ENCODE data around the gene OPRL1.

Gene OPRL1

DNA sequence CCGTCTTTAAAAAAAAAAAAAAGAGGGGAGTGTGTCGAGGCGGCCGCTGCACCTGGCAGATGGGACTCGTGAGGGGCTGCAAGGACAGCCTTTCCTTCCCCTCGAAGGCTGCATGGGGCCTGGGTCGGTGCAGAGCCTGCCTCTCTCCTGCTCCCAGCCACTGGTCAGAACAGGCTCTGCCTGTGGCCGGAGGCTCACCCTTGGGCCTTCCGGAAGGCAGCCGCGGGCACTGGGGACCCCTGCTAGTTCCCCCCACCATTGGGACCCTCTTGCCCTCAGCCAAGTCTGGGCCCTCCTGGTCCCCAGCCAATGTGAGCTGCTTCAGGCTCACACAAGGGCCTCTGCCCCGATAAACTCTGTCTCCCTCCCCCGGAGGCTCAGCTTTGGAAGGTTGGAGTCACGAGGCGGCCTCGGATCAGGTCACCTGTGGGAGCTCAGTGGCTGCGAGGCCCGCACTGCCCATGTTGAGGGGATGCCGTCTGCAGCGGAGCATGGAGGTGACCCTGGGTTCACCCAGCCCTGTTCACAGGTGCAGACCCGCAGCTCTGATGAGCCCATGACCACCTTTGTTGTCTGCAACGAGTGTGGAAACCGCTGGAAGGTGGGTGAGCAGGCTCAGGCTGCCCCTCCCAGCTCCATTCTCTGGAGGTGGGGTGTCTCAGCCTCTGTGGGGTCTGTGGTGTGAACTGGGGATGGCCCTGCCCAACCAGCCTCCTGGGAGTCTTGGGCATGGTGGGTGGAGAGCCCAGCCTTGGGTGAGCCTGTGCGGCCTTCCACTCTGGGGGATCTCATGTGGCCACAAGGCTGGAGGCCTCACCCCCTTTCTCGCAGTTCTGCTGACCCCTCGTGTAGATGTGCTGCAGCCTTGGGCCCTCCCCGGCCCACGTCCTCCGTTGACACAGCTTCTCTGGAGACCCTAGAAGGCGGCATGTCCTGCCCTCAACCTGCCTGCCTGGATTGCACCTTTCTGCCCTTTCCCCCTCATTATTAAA, 8.2 kb upstream of the OPRL1 start:
- Histone ChIP-seq H3K27ac (ENCODE audit: low read length) (no peak overlapping the region), H3K4me1 (ENCODE audit: control insufficient read depth, low read depth, low read length) (no peaks in the 10 kb centered on the region), H3K9ac (ENCODE audit: low read length) (no peak overlapping the region), H3K27me3 (ENCODE audit: control insufficient read depth, insufficient read depth, low read length) (no peaks in the 10 kb centered on the region), H3K9me3 (ENCODE audit: control insufficient read depth, low read depth, low read length) (no peaks in the 10 kb centered on the region), H3K4me3 (ENCODE audit: low read length) (no peak overlapping the region), H3K36me3 (ENCODE audit: control insufficient read depth, low read depth, low read length) (no peaks in the 10 kb centered on the region)

DNA sequence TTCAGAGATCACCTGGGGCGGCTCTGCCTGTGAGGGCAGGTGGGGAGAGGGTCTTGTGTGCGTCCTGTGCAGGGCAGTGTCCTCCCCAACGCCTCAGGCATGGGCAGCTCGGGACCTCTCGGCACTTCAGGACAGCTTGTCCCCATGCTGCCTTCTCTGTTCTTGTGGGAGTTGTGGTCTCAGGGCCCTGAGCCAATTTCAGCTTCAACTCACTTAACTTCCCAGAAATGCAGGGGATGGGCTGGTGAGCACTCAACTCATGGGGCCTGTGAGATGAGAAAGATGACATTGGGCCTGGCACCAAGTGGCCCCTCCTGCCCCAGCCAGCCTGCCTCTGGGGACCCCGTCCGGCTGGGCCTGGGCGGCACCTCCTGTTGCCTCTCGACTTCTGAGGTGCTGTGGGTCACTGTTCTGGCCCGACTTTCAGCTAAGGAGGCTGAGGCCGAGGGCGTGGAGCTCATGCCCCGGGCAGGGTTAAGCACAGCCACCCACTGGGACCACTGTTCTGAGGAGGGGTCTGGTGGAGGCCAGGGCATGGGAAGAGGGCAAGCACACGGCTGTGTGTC, 7.3 kb upstream of the OPRL1 start:
- H3K4me1 ChIP-seq (ENCODE audit: control insufficient read depth, low read depth, low read length), result no peaks in the 10 kb centered on the region
- no peak overlapping the region for H3K9ac ChIP-seq (ENCODE audit: low read length)
- H3K4me3 ChIP-seq (ENCODE audit: low read length), result no peak overlapping the region
- H3K36me3 ChIP-seq (ENCODE audit: control insufficient read depth, low read depth, low read length), result no peaks in the 10 kb centered on the region
- H3K27me3 ChIP-seq (ENCODE audit: control insufficient read depth, insufficient read depth, low read length), result no peaks in the 10 kb centered on the region
- no peaks in the 10 kb centered on the region for H3K9me3 ChIP-seq (ENCODE audit: control insufficient read depth, low read depth, low read length)
- no peak overlapping the region for H3K27ac ChIP-seq (ENCODE audit: low read length)

DNA sequence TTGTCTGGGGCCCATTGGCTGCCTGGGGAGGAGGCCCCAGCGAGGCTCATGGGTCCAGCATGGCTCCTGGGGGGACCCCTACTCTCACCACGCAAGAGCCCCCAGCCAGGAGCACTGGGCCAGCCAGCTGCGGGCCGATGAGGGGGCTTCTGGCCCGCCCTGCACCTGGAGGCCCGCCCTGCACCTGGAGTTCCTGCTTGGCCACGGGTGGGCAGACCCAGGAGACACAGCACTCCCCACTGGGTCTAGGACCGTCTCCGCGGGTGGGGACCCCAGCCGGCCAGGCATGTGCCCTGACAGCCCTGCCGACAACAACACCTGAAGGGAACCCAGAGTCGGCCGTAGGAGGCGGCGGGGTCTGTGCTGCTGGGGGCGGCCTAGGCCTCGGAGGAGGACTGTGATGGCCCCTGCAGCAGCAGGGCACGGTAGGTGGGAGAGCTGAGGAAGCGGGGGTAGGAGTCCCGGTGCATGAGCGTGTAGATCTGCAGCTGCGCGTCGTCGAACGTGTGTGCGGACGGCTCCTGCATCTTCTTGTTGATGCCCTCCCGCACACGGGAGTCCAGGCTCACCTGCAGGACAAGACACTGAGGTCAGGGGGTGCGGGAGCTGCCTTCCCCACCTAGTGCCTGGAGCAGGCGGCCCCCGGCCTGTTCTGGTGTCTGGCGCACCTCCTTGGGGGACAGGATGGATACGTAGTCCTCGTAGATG, 6.3 kb upstream of the OPRL1 start:
- Histone ChIP-seq H3K27ac (ENCODE audit: low read length) (no peak overlapping the region), H3K9ac (ENCODE audit: low read length) (no peak overlapping the region), H3K4me3 (ENCODE audit: low read length) (no peak overlapping the region), H3K4me1 (ENCODE audit: control insufficient read depth, low read depth, low read length) (peaks cover 2% of the 10 kb centered on the region), H3K27me3 (ENCODE audit: control insufficient read depth, insufficient read depth, low read length) (no peaks in the 10 kb centered on the region), H3K36me3 (ENCODE audit: control insufficient read depth, low read depth, low read length) (no peaks in the 10 kb centered on the region), H3K9me3 (ENCODE audit: control insufficient read depth, low read depth, low read length) (no peaks in the 10 kb centered on the region)

DNA sequence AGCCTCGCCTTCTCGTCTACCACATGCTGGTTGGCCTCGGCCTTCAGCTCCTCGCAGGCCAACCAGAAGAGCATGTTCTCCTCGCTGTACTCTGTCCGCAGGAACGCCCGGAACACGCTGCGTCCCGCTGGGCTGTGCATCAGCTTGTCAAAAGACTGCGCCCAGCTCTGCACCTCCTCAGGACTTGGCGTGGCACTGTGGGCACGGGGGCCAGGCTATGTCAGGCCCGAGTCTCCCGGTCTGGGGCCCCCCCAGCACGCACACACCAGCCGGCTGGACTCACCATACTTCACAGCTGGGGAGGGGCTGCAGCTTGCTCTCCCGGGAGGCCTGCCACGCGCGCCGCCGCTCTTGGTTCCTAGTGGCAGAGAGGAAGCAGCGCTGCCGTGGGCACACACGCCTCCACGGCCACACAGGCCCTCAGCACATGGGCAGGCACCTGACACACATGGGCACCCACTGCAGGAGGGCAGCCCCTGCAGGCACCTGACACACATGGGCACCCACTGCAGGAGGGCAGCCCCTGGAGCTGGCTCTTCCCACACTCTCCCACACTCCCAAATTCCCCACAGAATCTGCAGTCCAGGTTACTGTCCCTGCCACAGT, 5.6 kb upstream of the OPRL1 start:
- Histone ChIP-seq H3K9me3 (ENCODE audit: control insufficient read depth, low read depth, low read length) (no peaks in the 10 kb centered on the region), H3K27ac (ENCODE audit: low read length) (no peak overlapping the region), H3K9ac (ENCODE audit: low read length) (no peak overlapping the region), H3K4me3 (ENCODE audit: low read length) (no peak overlapping the region), H3K27me3 (ENCODE audit: control insufficient read depth, insufficient read depth, low read length) (no peaks in the 10 kb centered on the region), H3K36me3 (ENCODE audit: control insufficient read depth, low read depth, low read length) (no peaks in the 10 kb centered on the region), H3K4me1 (ENCODE audit: control insufficient read depth, low read depth, low read length) (peaks cover 6% of the 10 kb centered on the region)

DNA sequence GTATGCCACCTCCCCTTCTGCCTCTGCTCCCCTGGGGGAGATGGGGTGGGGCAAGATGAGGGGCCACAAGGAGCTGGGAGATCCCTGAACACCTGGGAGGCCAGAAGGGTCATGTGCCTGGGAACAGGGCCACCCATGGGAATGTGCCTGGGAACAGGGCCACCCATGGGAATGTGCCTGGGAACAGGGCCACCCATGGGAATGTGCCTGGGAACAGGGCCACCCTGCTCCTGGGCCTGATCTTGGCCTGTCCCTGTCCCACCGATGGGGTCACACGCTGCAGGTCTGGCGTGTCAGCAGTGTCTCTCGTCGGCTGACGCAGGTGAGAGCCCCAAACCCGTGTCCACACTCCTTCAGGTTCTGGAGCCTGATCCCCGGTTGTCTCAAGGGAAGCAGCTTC, 4.9 kb upstream of the OPRL1 start:
- no peak overlapping the region for H3K9ac ChIP-seq (ENCODE audit: low read length)
- no peak overlapping the region for H3K4me3 ChIP-seq (ENCODE audit: low read length)
- H3K4me1 ChIP-seq (ENCODE audit: control insufficient read depth, low read depth, low read length), result peaks cover 6% of the 10 kb centered on the region
- H3K36me3 ChIP-seq (ENCODE audit: control insufficient read depth, low read depth, low read length), result no peaks in the 10 kb centered on the region
- no peaks in the 10 kb centered on the region for H3K9me3 ChIP-seq (ENCODE audit: control insufficient read depth, low read depth, low read length)
- peaks cover under 1% of the 10 kb centered on the region for H3K27me3 ChIP-seq (ENCODE audit: control insufficient read depth, insufficient read depth, low read length)
- no peak overlapping the region for H3K27ac ChIP-seq (ENCODE audit: low read length)

DNA sequence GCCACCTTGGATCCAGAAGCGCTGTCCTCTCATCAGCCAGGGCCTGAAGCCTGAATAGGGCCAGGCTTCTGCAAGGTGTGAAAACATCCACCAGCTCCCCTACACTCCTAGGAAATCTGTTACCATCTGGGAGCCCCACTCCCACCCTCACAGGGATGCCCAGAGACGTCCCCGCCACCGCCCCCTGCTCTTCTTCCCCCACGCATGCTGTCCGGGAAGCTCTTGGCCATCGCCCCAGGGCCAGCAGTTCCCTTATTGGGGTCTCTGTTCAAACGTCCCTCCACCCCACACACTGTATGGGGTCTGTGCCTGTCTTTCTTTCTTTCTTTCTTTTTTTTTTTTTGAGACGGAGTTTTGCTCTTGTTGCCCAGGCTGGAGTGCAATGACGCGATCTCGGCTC, 4.3 kb upstream of the OPRL1 start:
- H3K9me3 ChIP-seq (ENCODE audit: control insufficient read depth, low read depth, low read length), result no peaks in the 10 kb centered on the region
- no peak overlapping the region for H3K9ac ChIP-seq (ENCODE audit: low read length)
- H3K27ac ChIP-seq (ENCODE audit: low read length), result no peak overlapping the region
- no peaks in the 10 kb centered on the region for H3K36me3 ChIP-seq (ENCODE audit: control insufficient read depth, low read depth, low read length)
- no peak overlapping the region for H3K4me3 ChIP-seq (ENCODE audit: low read length)
- H3K27me3 ChIP-seq (ENCODE audit: control insufficient read depth, insufficient read depth, low read length), result peaks cover 6% of the 10 kb centered on the region
- H3K4me1 ChIP-seq (ENCODE audit: control insufficient read depth, low read depth, low read length), result peaks cover 6% of the 10 kb centered on the region

DNA sequence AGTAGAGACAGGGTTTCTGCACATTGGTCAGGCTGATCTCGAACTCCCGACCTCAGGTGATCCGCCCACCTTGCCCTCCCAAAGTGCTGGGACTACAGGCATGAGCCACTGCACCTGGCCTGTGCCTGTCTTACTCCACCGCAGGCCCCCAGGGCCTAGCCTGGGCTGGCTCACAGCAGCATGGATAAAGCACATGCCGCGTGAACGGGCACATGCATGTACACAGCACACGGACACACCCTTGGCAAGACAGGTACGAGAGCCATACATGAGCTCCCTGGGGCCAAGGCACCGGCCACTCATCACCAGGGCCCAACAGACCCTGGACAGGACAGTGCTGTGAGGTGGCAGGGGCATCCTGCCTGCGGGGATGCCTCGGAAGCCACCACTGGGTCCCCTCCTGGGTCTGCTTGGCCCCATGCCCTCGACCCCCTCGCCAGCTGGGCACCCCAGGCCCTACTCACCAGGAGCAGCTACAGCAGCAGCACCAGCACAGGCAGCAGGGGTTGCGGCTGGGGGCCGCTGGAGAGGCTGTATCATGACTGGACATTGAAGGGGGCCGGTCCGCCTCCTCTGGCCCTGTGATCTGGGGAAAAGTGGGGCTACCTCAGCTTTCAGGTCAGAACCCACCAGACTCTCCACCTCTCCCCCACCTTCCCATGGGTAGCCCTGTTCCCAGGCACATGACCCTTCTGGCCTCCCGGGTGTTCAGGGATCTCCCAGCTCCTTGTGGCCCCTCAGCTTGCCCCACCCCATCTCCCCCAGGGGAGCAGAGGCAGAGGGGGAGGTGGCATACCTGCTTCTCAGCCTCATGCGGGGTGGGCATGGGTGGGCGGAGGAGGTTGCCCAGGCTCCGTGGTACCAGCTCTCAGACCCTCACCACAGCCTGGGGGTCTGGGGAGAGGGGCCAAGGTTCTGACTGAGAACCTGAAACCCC, 3.6 kb upstream of the OPRL1 start:
- Histone ChIP-seq H3K27me3 (ENCODE audit: control insufficient read depth, insufficient read depth, low read length) (peaks cover 14% of the 10 kb centered on the region), H3K36me3 (ENCODE audit: control insufficient read depth, low read depth, low read length) (no peaks in the 10 kb centered on the region), H3K27ac (ENCODE audit: low read length) (no peak overlapping the region), H3K9me3 (ENCODE audit: control insufficient read depth, low read depth, low read length) (no peaks in the 10 kb centered on the region), H3K4me3 (ENCODE audit: low read length) (no peak overlapping the region), H3K4me1 (ENCODE audit: control insufficient read depth, low read depth, low read length) (peaks cover 6% of the 10 kb centered on the region), H3K9ac (ENCODE audit: low read length) (no peak overlapping the region)

DNA sequence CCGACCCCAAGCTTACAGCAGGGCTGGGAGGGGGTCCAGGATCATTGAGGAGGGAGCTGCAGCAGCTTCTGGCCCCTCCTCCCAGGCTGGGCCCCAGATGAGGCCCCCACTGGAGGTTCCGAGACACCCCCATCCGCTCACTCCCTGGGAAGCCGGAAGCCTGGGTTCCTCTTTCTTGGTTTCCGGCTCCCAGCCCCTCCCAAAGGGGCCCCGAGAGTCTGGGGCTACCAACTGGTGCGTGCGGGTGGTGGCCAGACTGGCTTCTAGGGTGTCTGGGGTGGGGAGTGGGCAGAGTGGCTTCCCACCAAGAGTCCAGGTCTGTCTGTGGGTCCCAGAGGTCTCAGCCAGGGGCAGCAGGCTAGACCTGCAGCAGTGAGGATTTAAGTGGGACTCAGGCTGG, 2.8 kb upstream of the OPRL1 start:
- peaks cover 22% of the 10 kb centered on the region for H3K27me3 ChIP-seq (ENCODE audit: control insufficient read depth, insufficient read depth, low read length)
- H3K4me3 ChIP-seq (ENCODE audit: low read length), result no peak overlapping the region
- H3K36me3 ChIP-seq (ENCODE audit: control insufficient read depth, low read depth, low read length), result no peaks in the 10 kb centered on the region
- no peaks in the 10 kb centered on the region for H3K9me3 ChIP-seq (ENCODE audit: control insufficient read depth, low read depth, low read length)
- no peak overlapping the region for H3K27ac ChIP-seq (ENCODE audit: low read length)
- H3K9ac ChIP-seq (ENCODE audit: low read length), result no peak overlapping the region
- H3K4me1 ChIP-seq (ENCODE audit: control insufficient read depth, low read depth, low read length), result peaks cover 6% of the 10 kb centered on the region

DNA sequence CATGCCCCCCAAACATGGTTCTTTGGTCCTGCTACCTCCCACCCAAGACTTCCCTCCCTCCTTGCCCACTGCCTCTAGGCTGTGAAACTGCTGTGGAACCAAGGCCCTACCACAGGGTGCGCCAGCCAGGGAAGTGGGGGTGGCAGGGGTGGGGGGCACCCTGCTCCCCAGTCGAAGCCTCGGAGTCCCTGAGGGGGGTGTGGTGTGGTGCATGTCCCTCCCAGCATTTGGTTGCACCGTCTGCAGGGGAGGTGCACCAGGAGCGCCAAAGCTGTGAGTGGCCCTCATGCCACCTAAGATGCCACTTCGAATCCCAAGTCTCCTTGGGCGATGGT, 2.4 kb upstream of the OPRL1 start:
- H3K9ac ChIP-seq (ENCODE audit: low read length), result no peak overlapping the region

DNA sequence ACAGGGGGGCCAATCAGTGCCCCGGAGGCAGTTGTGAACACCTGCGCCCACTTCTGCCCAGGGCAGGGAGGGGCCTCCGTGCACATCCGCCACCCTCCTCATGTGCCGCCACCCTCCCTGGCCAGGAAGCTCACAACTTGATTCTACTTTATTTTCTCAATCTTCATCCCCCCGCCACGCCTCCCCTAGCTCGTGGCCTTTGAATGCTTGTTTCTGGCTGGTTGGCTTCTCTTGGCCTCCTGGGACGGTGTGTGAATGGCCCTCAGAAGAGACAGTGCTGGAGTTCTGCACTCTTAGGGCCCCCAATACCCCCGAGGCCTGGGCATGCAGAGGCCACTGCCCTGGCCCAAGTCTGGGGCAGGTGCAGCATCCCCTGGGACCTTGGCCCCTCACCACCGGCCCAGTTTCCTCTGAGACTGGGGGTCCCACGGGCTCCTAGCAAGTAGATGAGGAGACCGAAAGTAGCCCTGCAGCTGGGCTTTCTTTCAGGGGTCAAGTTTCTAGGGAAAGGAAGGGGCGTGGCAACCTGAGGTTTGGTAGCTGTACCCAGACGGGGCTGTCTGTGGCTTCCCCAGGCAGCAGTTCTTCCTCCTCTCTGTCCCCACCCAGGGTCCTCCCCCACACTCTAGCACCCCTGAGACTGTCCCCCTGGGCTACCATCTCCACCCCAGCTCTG, 1.9 kb upstream of the OPRL1 start:
- H3K9ac ChIP-seq (ENCODE audit: low read length), result no peak overlapping the region
- peaks cover 31% of the 10 kb centered on the region for H3K27me3 ChIP-seq (ENCODE audit: control insufficient read depth, insufficient read depth, low read length)
- H3K4me3 ChIP-seq (ENCODE audit: low read length), result no peak overlapping the region
- H3K36me3 ChIP-seq (ENCODE audit: control insufficient read depth, low read depth, low read length), result no peaks in the 10 kb centered on the region
- H3K4me1 ChIP-seq (ENCODE audit: control insufficient read depth, low read depth, low read length), result peaks cover 6% of the 10 kb centered on the region
- H3K9me3 ChIP-seq (ENCODE audit: control insufficient read depth, low read depth, low read length), result no peaks in the 10 kb centered on the region
- H3K27ac ChIP-seq (ENCODE audit: low read length), result no peak overlapping the region

More for the DNA sequence above, 2.4 kb upstream of the OPRL1 start:
- H3K4me1 ChIP-seq (ENCODE audit: control insufficient read depth, low read depth, low read length), result peaks cover 6% of the 10 kb centered on the region
- H3K4me3 ChIP-seq (ENCODE audit: low read length), result no peak overlapping the region
- H3K27me3 ChIP-seq (ENCODE audit: control insufficient read depth, insufficient read depth, low read length), result peaks cover 26% of the 10 kb centered on the region
- H3K36me3 ChIP-seq (ENCODE audit: control insufficient read depth, low read depth, low read length), result no peaks in the 10 kb centered on the region
- no peak overlapping the region for H3K27ac ChIP-seq (ENCODE audit: low read length)
- no peaks in the 10 kb centered on the region for H3K9me3 ChIP-seq (ENCODE audit: control insufficient read depth, low read depth, low read length)
